ENCODE measurements around the gene HEPACAM2.
A peak's percentile ranks its signal among the peaks of the same experiment; 100 is the strongest.

DNA sequence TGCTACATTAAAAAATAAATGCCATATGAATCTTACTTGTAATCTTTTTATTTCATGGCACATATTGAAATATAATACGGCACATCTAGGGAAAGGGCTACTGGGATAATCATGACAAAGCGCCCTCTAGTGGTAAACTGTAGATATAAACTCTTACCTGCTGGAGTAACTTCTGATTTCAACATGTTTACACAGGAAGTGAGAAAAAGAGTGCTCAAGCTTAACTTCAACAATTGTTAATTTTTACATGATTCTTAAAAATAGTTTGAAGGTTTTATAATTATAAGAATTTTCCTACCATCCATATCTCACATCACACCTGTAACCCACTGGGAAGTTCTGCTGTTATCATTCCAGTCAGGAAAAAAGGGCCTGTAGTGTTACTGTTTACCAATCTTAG is 2.0 kb upstream of the HEPACAM2 start:
- TF ChIP-seq, protein P1, sequence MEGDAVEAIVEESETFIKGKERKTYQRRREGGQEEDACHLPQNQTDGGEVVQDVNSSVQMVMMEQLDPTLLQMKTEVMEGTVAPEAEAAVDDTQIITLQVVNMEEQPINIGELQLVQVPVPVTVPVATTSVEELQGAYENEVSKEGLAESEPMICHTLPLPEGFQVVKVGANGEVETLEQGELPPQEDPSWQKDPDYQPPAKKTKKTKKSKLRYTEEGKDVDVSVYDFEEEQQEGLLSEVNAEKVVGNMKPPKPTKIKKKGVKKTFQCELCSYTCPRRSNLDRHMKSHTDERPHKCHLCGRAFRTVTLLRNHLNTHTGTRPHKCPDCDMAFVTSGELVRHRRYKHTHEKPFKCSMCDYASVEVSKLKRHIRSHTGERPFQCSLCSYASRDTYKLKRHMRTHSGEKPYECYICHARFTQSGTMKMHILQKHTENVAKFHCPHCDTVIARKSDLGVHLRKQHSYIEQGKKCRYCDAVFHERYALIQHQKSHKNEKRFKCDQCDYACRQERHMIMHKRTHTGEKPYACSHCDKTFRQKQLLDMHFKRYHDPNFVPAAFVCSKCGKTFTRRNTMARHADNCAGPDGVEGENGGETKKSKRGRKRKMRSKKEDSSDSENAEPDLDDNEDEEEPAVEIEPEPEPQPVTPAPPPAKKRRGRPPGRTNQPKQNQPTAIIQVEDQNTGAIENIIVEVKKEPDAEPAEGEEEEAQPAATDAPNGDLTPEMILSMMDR (IDR thresholded peaks at IDR 0.05): peak; percentile 98
- TF ChIP-seq CHD2 (IDR thresholded peaks at IDR 0.05; ENCODE audit: low read length, partially characterized antibody) (no peak), TEAD4 (IDR thresholded peaks at IDR 0.05; ENCODE audit: borderline replicate concordance, insufficient read depth) (no peak), GABPA (IDR thresholded peaks at IDR 0.05; ENCODE audit: low read depth) (no peak), EP300 (IDR thresholded peaks at IDR 0.05; ENCODE audit: borderline replicate concordance in 1 of 2, low read depth in 1 of 2, low read length in 1 of 2) (no peak), TAF1 (IDR thresholded peaks at IDR 0.05; ENCODE audit: borderline replicate concordance, low read depth, low read length) (no peak), RAD21 (IDR thresholded peaks at IDR 0.05; ENCODE audit: low read length) (peak; percentile 67), RCOR1 (IDR thresholded peaks at IDR 0.05; ENCODE audit: low read length) (no peak), MEF2A (IDR thresholded peaks at IDR 0.05; ENCODE audit: borderline replicate concordance, low read depth) (no peak), NRF1 (IDR thresholded peaks at IDR 0.05; ENCODE audit: low read depth, low read length) (no peak)
- TF ChIP-seq, protein P2, sequence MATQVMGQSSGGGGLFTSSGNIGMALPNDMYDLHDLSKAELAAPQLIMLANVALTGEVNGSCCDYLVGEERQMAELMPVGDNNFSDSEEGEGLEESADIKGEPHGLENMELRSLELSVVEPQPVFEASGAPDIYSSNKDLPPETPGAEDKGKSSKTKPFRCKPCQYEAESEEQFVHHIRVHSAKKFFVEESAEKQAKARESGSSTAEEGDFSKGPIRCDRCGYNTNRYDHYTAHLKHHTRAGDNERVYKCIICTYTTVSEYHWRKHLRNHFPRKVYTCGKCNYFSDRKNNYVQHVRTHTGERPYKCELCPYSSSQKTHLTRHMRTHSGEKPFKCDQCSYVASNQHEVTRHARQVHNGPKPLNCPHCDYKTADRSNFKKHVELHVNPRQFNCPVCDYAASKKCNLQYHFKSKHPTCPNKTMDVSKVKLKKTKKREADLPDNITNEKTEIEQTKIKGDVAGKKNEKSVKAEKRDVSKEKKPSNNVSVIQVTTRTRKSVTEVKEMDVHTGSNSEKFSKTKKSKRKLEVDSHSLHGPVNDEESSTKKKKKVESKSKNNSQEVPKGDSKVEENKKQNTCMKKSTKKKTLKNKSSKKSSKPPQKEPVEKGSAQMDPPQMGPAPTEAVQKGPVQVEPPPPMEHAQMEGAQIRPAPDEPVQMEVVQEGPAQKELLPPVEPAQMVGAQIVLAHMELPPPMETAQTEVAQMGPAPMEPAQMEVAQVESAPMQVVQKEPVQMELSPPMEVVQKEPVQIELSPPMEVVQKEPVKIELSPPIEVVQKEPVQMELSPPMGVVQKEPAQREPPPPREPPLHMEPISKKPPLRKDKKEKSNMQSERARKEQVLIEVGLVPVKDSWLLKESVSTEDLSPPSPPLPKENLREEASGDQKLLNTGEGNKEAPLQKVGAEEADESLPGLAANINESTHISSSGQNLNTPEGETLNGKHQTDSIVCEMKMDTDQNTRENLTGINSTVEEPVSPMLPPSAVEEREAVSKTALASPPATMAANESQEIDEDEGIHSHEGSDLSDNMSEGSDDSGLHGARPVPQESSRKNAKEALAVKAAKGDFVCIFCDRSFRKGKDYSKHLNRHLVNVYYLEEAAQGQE (IDR thresholded peaks at IDR 0.05; ENCODE audit: low read depth, low read length): no peak
- TF ChIP-seq, protein P3, sequence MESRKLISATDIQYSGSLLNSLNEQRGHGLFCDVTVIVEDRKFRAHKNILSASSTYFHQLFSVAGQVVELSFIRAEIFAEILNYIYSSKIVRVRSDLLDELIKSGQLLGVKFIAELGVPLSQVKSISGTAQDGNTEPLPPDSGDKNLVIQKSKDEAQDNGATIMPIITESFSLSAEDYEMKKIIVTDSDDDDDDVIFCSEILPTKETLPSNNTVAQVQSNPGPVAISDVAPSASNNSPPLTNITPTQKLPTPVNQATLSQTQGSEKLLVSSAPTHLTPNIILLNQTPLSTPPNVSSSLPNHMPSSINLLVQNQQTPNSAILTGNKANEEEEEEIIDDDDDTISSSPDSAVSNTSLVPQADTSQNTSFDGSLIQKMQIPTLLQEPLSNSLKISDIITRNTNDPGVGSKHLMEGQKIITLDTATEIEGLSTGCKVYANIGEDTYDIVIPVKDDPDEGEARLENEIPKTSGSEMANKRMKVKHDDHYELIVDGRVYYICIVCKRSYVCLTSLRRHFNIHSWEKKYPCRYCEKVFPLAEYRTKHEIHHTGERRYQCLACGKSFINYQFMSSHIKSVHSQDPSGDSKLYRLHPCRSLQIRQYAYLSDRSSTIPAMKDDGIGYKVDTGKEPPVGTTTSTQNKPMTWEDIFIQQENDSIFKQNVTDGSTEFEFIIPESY (IDR thresholded peaks at IDR 0.05; ENCODE audit: borderline replicate concordance, low read depth): no peak
- TF ChIP-seq, protein P4, sequence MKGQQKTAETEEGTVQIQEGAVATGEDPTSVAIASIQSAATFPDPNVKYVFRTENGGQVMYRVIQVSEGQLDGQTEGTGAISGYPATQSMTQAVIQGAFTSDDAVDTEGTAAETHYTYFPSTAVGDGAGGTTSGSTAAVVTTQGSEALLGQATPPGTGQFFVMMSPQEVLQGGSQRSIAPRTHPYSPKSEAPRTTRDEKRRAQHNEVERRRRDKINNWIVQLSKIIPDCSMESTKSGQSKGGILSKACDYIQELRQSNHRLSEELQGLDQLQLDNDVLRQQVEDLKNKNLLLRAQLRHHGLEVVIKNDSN (IDR thresholded peaks at IDR 0.05; ENCODE audit: borderline replicate concordance, low read depth): no peak

Measured in SK-N-SH (cell line).